ENCODE data around the gene ZNF577.

ZNF577 gene

DNA sequence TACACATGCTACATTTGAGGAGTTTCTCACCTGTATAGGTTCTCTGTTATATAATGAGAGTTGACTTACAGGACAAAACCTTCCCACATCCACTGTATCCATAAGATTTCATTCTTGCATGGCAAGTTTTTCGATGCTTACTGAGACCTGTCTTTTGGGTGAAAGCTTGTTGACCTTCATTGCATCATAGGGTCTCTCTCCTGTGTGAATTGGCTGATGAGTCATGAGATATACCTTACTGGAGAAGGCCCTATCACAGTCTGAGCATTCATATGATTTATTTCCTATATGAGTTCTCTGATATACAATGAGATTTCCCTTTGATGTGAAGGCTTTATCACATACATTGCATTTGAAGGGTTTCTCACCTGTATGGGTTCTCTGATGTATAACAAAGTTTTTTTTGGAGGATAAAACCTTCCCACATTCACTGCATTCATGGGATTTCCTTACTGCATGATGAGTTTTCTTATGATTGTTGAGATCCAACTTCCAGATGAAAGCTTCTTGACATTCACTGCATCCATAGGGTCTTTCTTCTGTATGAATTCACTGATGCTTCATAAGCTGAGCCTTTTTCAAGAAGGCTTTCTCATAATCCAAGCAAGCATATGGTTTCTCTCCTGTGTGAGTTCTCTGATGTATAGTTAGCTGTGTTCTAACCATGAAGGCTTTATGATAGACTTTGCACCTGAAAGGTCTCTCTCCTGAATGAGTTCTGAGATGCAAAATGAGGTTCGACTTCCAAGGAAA lies 25.7 kb downstream of the ZNF577 start:
- DNase-seq: no peak

DNA sequence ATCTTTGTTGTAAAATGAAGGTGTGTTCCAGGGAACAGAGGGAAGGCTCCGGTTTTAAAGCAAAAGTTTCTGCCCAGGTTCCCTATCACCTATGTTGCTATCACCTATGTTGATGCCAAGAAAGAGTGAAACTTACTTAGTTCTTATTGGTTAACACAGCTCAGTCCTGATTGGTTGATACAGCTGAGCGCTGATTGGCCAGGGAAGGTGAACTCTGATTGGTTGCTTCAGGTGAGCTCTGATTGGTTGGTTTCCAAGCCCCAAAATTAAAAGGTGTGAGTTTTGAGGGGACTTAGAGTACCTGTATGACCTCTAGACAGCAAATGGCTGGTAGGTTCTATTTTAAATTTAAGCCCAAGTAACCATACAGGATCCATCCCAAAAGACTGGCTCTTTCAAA lies 50.6 kb downstream of the ZNF577 start:
- DNase-seq: no peak

DNA sequence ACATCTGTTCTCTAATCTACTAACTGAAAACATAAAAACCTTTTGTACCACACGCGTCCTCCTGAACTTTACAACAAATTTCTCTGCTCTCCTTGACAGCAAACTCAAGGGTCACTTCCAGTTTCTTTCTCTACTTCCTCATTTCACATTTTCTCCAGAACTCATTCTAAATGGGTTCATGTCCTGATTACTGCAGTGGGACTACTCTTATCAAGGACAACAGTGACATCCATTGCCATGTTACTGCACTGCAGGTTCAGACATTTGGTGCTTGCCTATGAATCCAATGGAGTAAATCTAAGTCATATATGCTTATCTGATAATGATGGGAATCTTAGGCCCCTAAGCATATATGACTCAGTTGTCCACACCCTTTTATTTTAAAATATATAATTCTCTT lies 57.5 kb downstream of the ZNF577 start:
- DNase-seq: no peak

DNA sequence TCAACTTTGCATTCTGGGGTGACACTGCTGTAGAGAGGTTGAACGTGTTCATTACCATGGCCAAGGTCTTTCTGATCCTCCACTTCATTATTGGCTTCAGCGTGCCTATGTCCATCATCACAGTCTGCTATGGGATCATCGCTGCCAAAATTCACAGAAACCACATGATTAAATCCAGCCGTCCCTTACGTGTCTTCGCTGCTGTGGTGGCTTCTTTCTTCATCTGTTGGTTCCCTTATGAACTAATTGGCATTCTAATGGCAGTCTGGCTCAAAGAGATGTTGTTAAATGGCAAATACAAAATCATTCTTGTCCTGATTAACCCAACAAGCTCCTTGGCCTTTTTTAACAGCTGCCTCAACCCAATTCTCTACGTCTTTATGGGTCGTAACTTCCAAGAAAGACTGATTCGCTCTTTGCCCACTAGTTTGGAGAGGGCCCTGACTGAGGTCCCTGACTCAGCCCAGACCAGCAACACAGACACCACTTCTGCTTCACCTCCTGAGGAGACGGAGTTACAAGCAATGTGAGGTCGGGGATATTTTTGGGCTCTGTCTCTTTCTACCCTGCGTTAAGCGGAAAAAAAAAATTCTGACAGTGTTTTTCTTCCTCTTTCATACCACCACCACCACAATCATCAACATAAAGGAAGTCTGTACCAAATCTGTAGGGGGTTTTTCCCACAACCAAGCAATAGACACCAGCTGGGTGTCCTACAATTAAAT lies 63.3 kb downstream of the ZNF577 start:
- DNase-seq: no peak

DNA sequence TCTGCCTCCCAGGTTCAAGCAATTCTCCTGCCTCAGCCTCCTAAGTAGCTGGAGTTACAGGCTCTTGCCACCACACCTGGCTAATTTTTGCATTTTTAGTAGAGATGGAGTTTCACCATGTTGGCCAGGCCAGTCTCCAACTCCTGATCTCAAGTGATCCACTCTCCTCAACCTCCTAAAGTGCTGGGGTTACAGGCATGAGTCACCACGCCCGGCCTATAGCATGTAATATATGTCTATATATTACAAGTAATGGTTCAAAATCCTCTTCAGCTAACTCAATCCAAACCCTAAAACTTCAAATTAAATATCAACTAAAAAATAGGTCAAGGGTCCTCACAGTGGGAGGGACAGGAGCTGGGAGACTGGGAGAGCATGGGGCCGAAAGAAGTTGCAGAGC lies 64.8 kb downstream of the ZNF577 start:
- DNase-seq: no peak

DNA sequence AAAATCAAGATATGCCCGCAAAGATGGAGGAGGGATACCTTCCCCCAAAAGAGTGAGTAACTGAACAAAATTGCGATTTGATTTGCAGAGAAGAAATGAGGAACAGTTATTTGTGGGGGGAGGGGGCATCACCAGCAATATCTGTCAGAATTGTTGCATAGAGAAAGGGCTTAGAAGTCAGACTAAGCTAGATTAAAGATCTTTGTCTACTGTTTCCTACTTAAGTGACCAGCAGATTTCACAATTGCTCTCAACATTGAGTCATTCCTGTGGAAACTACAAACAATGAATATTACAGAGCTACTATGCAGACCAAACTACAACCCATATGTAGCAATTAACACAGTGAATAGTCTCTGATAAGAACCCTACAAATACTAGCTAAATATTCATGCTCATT lies 65.4 kb downstream of the ZNF577 start:
- no peak for DNase-seq

DNA sequence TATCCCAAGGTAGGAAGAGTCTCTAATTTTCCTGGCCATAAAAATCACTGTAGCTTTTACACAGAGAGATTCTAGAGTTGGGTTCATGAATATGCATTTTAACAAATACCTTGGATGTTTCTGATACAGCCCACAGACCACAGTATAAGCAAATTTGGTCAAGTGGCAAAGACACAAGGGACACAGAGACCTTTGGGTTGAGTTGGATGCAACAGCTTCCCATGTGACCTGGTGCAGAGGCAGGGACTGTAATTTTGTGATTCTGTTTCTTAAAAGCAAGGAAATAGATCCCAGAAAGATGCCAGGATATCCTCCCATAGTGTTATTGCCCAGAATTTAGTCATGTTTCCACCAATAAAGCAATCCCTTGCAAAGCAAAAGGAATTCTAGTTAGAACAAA lies 65.8 kb downstream of the ZNF577 start:
- DNase-seq: no peak

DNA sequence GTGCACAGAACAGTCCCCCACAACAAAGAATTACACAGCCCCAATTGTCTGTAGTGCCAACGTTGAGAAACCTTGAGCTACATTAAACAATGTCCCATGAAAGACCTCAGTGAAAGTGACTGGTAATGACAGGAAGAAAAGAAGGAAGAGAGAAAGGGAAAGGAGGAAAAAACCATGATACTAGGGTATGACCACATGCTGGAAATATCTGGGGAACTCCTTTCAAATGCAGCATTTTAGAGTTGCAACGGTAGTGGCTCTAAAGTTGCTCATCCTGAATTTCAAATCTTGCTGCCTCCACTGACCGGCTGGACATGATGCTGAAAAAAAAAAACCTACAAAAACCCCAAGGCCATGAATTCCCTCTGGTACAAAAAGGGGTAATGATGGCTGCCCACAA lies 66.3 kb downstream of the ZNF577 start:
- no peak for DNase-seq

Data from activated CD4-positive, CD25-positive, alpha-beta regulatory T cell treated with anti-CD3 and anti-CD28 coated beads, Interleukin-2, amount 50 U/mL, for 72 hours (primary cell).